Limb (tissue), 2 donors: ENCODE data around the gene MPND.
"Not testable (repeated sequence)": the region's sequence is repeated elsewhere in the genome, so short reads cannot be mapped to it uniquely, and the experiment has no call there.

Source experiments
- DNase-seq, 2 donors: peaks; one replicate each; pipeline ENCODE4 v3.0.0-alpha.2; 2016; ENCODE audit errors: extremely low spot score in 2 of 2

The MPND gene

DNA sequence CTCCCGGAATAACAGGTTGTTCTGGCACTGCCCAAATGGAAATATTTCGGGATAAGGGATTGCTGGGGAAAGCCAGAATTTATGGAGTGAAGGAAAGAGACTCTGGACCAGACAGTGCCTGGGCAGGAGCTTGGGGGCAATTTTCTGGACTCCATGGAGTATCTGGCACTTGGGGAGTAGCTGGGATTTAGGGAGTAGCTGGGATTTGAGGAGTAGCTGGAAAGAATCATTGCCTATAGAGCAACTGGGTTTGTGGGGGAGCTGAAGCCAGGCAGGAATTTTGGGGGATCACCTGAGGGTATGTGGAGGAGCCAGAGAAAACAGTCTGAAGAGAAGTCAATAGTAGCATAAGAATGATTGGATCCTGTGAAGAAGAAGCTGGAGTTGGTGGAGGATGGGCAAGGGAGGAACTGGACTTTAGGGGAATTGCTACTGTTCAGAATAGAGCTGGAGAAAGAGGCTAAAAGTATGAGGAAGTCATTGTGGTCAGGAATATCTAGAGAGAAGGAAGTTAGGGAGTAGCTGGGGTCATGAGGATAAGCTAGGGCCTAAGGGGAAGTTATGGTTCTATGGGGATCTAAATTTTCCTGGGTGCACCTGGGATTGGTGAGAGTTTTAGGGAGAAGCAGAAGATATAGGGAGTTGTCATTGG, 24.2 kb upstream of the MPND start:
- no peak for DNase-seq

DNA sequence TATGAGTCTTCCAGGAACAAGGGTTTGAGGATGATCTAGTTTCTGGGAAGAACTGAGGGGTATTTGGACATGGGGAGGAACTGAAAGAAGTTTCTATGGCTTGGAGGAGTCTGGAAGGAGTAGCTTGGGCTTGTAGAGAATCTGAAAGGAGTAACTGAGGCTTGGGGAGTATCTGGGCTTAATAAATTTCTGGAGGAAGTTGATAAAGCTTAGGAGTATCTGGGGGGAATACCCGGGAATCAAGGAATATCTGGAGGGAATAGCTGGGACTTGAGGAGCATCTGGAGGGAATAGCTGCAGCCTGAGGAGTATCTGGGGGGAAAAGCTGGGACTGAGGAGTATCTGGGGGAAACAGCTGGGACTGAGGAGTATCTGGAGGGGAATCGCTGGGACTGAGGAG, 22.9 kb upstream of the MPND start:
- no peak for DNase-seq

DNA sequence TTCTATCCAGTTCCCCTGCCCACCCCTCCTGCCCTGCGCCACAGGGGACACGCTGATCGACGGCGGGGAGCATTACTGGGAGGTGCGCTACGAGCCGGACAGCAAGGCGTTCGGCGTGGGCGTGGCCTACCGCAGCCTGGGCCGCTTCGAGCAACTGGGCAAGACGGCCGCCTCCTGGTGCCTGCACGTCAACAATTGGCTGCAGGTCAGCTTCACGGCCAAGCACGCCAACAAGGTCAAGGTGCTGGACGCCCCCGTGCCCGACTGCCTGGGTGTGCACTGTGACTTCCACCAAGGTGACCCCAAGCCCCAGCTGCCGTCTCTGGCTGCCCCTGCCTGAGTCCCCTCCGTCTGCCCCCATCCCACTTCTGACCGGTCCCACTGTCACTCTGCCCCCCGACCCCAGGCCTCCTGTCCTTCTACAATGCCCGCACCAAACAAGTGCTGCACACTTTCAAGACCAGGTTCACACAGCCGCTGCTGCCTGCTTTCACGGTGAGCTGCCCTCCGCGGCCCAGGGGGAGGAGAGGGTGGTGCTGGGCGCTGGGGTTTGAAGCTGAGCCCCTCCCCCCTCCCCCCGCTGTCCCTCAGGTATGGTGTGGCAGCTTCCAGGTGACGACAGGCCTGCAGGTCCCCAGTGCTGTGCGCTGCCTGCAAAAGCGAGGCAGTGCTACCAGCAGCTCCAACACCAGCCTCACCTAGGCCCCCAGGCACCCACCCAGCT, 20.3 kb upstream of the MPND start:
- DNase-seq, result no peak

DNA sequence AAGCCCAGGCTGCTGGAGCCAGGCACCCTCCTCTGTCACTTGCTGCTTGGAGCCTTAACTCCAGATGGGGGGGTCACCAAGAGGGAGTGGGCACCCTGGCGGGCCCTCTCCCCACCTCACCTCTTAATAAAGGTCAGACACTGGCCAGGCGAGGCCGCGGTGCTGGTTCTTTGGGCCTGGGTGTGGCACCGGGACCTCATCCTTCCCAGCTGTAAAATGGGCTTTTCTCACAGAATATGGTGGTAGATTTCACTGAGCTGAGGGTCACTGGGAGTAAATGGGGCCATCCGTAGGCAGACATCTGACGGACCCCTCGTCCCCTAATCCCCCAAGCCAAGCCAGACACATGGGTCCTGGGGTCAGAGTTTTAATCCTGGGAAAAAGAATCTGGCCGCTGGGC, 19.7 kb upstream of the MPND start:
- no peak for DNase-seq

DNA sequence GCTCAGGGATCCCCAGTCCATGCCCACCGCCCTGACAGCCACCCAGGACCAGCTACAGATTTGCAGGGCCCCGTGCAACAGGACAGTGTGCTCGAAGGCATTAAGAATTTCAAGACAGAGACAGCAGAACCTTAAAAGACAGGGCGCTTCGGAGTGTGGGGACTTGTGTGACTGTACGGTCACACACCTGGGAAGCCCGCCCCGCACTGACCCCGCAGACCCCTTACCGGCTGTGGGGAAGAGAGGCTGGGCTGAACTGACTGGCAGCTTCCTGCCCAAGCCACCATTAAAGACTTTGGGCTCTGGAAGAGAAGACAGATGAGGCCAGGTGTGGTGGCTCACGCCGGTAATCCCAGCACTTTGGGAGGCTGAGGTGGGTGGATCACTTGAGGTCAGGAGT, 19.1 kb upstream of the MPND start:
- DNase-seq, result no peak

DNA sequence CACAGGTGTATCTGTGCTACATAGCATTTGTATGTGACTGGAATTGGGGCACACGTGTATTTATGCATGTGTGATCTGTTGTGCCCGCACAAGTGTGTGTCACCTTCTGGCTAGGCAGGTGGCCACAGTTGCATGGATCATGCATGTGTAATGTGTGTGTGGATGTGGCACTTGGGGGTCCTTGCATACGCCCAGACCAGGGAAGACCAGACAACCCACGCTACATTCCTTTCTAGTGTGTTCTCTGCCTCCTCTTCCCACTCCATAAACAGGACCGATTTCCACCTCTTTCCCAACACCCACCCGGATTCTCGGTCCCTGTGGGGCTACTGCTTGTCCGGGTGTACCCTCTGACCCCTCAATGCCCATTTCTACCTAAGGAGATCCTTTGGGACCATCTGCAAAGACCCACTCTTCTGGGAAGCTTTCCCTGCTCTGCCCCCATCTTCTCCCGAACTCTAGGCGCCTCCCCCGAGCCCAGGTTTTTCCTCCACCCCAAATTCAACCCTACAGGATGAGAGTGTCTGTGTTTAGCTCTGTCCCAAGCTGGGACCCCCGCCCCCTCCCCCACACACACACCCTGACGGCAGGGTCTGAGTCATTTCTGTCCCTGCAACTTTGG, 17.0 kb upstream of the MPND start:
- DNase-seq, result no peak

DNA sequence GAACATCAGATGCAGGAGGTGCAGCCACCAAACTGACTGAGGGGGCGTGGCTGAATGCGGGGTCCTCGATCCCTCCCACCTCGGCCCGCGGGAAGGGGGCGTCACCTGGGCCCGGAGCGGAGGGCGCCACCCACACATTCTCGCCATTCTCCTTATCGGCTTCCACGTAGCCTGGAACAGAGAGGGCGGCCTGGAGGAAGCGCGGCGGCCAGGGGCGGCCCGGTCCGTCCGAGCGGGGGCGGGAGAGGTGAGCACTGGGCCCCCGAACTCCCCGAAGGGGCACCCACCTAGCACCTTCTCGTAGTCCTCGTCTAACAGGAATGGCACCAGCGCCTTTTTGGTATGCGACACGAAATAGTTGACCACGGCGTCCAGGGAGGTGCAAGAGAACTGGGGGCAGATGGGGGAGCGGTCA, 16.5 kb upstream of the MPND start:
- no peak for DNase-seq

DNA sequence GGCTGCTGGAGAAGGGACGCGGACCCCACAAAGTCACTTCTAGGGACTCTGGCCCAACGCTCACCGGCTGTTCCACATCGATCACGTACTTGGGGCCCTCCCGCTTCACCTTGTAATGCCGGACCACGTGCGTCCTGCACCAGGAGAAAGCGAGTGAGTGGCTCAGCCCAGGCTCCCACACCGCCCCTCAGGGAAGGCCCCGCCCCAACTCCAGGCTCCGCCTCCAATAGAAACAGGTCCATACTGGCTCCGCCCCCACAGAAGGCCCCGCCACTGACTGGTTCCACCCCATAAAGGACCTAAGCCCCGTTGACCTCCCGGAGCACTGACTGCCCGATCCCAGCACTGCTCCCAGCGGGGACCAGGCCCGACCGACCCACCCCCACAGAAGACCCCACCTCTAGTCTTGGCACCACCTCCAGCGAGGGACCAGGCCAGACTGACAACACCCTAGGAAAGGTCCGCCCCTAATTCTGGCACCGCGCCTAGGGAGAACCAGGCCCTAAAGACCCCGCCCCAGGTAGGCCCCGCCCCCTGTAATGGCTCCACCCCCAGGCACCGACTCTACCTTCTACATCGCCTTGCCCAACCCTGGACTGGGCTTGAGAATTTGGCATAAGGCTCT, 16.0 kb upstream of the MPND start:
- DNase-seq, result peak in 1 of 2 donors; percentile 81

DNA sequence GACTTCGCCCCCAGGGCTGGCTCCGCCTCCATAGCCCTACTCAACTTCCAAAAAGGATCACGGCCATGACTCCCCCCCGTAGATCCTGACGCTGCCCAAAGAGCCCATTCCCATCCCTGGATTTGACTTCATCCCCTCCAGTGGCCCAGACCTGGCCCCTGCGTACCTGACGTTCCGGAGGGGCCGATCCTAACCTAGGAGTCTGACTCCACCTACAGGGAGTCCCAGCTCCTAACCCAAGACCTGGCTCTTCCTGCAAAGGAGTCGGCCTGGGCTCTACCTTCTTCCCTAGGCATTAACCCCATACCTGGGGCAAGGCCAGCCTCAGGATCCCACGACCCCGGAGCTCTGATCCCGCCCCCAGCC, 15.5 kb upstream of the MPND start:
- DNase-seq, result no peak

DNA sequence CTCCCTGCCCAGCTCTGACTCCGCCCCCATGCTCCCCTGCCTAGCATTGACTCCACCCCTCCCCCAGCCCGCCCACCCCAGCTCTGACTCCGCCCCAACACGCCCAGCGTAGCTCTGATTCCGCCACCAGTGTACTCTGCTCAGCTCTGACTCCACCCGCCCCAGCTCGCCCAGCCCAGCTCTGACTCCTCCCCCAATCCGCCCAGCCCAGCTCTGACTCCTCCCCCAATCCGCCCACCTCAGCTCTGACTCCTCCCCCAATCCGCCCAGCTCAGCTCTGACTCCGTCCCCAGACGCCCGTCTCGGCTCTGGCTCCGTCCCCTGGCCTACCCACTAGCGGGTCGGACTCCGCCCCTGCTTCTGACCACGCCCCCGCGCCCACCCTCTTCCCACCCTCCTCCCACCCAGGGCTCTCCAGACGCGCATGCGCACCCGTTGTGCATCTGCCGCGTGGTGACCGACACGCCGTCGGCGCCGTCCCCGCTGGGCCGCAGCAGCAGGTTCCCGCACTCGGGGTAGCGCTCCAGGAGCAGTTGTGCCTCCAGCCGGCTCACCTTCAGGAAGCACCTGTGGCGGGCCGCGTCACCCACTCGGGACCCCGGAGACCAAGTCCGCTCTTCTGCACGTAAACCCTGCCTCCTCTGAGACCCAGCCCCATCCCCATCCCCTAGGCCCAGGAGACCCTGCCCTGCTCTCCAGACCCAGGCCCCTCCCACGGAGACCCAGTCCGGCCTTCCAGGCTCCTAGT, 14.9 kb upstream of the MPND start:
- peak; percentile 95 to 100 for DNase-seq

DNA sequence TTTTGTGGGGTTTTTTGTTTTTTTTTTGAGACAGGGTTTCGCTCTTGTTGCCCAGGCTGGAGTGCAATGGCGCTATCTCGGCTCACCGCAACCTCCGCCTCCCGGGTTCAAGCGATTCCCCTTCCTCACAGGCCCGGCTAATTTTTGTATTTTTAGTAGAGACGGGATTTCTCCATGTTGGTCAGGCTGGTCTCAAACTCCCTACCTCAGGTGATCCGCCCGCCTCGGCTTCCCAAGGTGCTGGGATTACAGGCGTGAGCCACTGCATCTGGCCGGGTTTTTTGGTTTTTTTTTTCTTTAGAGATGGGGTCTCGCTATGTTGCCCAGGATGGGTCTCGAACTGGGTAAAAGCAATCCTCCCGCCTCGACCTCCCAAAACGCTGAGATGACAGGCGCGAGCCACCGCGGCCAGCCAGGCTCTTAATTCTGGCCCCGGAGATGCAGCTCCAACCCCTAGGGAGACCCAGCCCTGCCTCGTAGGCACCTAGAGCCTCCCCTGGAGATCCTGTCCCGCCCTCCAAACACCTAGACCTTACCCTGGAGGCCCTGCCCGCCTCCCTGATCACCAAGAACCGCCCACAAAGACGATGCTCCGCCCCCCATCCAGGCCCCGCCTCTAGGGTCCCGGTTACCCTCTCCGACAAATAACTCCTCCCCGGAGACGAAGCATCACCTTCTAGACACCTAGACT, 14.2 kb upstream of the MPND start:
- not testable (repeated sequence) for DNase-seq

DNA sequence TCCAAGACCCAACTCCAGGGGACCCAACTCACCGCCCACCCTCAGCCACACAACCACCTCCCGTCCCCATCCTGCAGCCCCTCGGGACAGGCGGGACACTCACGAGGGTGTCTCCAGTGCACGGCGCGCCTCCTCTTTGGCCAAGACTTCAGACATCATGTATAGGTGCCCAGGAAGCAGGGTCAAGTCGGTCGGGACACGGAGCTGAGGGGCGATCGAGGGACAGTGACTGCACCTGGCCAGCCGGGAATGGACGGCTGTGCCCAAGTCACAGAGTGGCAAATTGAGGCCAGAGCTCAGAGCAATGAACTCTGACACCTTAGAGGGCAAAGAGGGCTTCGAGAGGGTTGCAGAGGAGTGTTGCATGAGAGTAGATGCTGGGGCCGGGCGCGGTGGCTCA, 13.5 kb upstream of the MPND start:
- DNase-seq, result no peak

DNA sequence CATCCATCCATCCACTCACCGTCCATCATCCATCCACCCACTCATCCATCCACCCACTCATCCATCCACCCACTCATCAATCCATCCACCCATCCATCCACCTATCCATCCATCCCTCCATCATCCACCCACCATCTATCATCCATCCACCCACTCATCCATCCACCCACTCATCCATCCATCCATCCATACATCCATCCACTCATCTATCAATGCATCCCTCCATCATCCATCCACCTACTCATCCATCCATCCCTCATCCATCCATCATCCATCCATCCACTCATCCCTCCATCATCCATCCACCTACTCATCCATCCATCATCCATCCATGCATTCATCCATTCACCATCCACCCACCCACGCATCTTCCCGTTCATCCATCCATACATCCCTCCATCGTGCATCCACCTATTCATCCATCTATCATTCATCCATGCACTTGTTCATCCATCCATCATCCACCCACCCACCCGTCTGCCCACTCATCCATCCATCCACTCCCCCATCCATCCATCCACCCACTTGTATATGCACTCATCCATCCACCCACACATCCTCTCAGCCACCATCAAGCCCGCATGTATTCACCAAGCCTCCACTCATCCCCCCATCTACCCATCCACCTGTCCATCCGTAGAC, 8.3 kb upstream of the MPND start:
- no peak for DNase-seq

DNA sequence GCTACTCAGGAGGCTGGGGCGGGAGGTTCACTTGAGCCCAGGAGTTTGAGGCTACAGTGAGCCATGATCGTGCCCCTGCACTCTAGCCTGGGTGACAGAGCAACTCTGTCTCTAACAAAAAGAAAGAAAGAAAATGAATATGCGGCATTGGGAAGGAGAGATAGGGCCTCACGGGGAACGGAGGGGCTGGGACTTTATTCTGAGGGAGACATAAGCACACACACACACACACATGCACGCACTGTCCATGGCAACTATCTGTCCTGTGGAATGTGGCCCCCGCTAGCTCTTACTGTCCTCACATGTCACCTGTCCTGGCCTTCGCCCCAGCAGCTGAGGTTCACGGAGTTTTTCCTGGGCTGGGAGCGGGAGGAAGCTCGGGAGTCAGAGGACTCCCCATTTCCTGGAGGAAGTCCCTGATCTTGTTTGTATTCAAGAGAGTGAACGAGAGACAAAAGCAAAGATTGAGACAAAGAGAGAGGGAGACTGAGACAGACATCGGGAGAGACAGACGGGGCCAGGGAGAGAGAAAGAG, 5.4 kb upstream of the MPND start:
- DNase-seq, result no peak

DNA sequence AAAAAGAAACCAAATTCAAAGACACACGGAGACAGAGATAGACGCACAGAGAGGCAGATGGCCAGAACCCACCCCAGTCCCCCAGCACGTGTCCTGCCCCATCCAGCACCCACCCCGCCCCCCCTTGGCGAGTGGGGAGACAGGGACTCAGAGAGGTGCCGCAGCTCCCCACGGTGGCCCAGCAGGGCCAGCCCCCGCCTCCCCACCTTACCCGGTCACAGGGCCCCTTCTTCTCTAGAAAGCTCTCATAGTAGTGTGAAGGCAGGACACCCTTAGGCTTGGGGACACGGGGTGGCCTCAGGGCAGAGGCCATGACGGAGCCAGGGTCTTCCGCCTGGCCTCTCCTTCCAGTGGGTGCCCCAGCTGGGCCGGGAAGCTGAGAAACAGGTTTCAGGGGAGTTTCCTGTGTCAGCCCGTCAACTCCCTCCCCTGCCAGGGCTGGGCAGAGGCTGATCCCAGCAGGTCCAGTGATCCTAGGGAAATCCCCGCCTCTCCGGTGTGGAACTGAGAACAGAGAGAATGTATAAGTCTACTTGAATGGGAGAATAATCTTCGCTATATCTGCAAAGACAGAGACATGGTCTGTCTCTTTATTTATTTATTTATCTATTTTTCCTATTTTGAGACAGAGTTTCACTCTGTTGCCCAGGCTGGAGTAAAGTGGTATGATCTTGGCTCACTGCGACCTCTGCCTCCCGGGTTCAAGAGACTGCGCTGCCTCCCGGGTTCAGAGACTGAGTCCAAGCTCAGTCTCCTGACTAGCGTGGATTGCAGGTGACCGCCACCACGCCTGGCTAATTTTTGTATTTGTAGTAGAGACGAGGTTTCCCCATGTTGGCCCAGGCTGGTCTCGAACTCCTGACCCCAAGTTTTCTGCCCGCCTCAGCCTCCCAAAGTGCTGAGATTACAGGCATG, 4.7 kb upstream of the MPND start, which contains the start of gene STAP2:
TSS of gene STAP2 (minus strand) at position 387 of the 915 bp plus-strand sequence. CDS start at position 313, 74 bp downstream.
- DNase-seq, result no peak

DNA sequence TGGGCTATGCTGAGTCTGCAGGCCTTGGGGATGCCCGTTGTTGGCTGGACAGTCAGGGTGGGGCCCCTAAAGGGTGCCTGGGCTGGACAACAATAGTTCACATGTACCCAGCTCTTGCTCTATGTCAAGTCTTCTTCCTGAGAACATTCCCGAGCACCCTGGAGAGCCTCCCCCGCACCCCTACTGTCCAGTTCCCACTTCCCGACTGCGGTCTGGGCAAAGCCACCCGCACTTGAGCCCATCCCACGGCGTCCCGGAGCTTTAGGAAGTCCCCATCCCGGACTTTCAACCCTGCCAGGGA, 1.1 kb upstream of the MPND start:
- no peak for DNase-seq

DNA sequence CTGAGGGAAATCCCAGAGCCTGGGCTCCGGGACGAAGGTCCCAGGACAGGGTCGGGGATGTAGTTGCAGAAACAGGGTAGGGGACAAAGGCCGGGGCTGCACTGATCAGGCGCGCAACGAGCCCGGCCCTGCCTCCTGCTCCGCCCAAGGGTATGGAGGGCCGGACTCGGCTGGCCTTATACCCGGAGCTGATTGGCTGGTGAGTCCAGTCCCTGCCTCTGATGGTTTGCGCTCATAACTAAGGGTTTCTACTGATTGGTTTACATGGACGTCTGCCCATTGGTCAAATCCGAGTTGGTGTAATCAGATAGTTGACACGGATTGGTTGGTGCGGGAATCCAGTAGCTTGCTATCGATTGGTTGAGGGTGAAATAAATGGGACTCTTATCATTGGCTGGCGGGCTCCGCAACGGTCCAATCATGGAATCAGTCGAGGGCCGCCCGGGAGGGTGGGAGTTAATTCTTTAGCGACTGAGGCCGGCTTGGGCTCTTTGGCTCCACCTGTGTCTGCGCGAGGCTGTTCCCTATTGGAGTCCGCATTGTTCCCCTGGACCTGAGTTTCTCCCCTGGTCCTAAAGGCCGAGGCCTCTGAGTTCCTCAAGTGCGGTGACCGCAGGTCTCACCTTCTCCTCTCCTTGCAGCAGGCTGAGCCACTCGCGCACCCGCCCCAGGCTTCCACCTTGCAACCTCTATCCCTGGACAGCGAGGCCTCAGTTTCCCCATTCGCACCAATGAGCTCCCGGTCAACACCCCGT, 570 bp upstream of the MPND start:
- DNase-seq, result peak; percentile 97 to 100

DNA sequence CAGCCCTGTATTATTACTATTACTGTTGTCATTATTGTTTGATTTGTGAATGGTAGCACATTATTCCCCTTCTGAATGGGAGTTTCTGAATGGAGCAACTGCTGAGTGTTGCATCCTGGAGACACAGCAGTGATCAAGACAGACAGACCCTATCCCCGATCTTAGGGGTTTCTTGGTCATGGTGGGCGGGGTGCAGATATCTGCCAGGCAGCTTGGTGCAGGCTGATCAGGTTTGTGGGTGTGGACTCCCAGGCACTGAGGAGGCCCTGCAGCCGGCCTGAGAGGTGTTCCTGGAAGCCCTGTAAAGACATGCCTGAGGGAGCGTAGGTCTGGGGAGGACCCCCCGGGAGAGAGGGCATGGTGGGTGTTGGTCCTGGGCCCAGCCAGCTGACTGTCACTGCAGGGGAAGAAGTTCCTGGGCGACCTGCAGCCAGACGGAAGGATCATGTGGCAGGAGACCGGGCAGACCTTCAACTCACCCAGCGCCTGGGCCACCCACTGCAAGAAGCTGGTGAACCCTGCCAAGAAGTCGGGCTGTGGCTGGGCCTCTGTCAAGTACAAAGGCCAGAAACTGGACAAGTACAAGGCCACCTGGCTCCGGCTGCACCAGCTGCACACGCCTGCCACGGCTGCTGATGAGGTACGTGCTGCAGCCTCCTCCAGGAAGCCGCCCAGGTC, 2.1 kb downstream of the MPND start:
- peak in 1 of 2 donors; percentile 29 for DNase-seq
